ENCODE data around the gene PCP2. TPM values are rescaled to one million over a fixed set of nuclear protein-coding genes. Genes with fewer than 3 reads are reported as not detected.
A peak's percentile ranks its signal among the peaks of the same experiment; 100 is the strongest.

The PCP2 gene
- 1 to 10 TPM in 1 of 8 experiments, under 1 TPM in 2, not detected in 5; 0.16 to 1.2 (median 0.32) TPM for total RNA-seq

DNA sequence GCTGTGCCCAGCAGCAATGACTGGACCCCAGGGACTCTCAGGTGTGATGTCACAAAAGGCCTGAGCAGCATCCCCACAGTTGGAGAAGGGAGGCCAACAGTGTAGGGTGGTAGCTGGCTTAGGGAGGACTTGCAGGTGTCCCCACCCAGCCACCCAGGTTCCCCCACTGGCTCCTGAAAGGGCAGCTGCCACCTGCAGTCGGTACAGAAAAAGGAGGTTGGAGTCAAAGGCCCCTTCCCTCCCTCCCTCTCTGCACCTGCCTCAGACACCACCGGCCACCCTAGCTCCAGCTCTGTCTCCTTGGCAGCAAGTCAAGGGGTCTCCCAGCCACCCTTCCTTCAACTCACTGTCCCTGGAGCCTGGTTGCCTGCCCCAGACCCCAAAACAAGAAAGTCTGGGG, at the start of gene PCP2:
TSS of gene PCP2 (minus strand) at position 22 of the 400 bp plus-strand sequence. CDS start 262 bp downstream, outside the sequence.
- H3K4me1 ChIP-seq (replicated peaks in 1 of 2) = peaks cover 6 to 7% of the 10 kb centered on the region in 2 donors
- no peak for ATAC-seq (replicated peaks in 6 of 8)
- H3K4me3 ChIP-seq = no peak within 1 kb of the TSS
- no CpG with 5 or more reads among the region's 2 CpGs for WGBS, 10 experiments
- in situ Hi-C loops (cut with MboI; ENCODE audit: low pct_unique_long_range_greater_than_20kb in 2 of 9, low sequenced_read_pairs in 9 of 9, unreplicated experiment in 9 of 9) = no loop called here
- no peak within 1 kb of the TSS for H3K27ac ChIP-seq

DNA sequence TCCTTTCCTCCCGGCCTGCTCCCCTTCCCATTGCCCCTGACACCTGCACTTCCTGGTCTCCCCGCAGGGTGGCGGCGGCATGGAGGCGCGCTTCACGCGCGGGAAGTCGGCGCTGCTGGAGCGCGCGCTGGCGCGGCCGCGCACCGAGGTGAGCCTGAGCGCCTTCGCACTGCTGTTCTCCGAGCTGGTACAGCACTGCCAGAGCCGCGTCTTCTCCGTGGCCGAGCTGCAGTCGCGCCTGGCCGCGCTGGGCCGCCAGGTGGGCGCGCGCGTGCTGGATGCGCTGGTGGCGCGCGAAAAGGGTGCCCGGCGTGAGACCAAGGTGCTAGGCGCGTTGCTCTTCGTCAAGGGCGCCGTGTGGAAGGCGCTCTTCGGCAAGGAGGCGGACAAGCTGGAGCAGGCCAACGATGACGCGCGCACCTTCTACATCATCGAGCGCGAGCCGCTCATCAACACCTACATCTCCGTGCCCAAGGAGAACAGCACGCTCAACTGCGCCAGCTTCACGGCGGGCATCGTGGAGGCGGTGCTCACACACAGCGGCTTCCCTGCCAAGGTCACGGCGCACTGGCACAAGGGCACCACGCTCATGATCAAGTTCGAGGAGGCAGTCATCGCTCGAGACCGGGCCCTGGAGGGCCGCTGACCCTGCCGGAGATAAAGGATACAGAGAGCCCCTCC, 48.8 kb upstream of the PCP2 start:
- 92 to 100% (median 99%) methylated on average over 1 to 28 of the region's 74 CpGs; no CpG with 5 or more reads in 5 of the 10 experiments for WGBS, 10 experiments
- peaks cover 10 to 11% of the 10 kb centered on the region in 2 donors for H3K4me1 ChIP-seq (replicated peaks in 1 of 2)
- no peak for ATAC-seq (replicated peaks in 6 of 8)
- H3K27ac ChIP-seq = no peak overlapping the region
- in situ Hi-C loops (cut with MboI; ENCODE audit: low pct_unique_long_range_greater_than_20kb in 2 of 9, low sequenced_read_pairs in 9 of 9, unreplicated experiment in 9 of 9) = no loop called here
- H3K4me3 ChIP-seq = peak overlapping the region in 2 of 5 donors; percentile 95 to 97

DNA sequence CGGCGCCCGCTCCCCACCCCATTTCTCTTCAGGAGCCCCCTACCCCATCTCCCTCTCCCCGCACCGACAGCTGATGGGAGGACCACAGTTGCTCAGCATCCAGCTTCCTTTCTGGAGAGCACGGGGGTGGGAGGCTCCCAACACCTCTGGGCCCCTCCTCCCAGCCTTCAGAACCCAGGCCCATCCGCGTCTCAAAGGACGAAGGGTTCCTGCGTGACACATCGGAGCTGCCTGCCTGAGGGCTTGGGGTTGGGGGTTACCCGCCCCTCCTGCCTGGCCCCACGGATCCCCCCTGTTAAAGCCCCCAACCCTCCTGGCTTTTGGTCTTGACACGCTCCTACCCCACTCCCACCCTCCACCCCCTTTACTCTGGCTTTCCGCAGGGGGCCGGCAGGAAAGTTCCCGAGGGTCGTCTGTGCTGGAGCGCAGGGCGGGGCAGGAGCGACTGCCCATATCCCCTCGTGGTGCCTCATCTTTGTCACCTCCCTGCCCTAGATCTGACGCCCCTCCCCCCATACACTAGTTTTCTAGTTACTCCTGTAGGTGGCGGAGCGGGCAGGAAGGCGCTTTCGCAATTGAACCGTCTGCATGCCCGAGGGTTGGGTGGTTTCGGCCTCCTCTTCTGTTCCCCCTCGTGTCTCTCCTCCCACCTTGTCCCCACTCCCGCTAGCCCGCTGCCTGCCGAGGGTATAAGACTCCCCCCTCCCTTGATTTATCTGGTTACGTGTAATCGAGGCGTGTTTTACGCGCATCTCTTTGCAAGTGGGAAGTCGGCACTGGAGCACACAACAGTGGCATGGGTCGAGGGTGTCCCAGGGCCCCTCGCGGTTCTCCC, 48.0 kb upstream of the PCP2 start:
- ATAC-seq (replicated peaks in 6 of 8) = peak; percentile 27 to 68 (median 36)
- in situ Hi-C loops (cut with MboI; ENCODE audit: low pct_unique_long_range_greater_than_20kb in 2 of 9, low sequenced_read_pairs in 9 of 9, unreplicated experiment in 9 of 9) = no loop called here
- peak overlapping the region; percentile 60 to 97 (median 95) for H3K4me3 ChIP-seq
- H3K4me1 ChIP-seq (replicated peaks in 1 of 2) = peaks cover 10 to 11% of the 10 kb centered on the region in 2 donors
- 0 to 28% methylated on average over 1 to 5 of the region's 43 CpGs; no CpG with 5 or more reads in 8 of the 10 experiments for WGBS, 10 experiments
- peak overlapping the region; percentile 57 to 79 for H3K27ac ChIP-seq

DNA sequence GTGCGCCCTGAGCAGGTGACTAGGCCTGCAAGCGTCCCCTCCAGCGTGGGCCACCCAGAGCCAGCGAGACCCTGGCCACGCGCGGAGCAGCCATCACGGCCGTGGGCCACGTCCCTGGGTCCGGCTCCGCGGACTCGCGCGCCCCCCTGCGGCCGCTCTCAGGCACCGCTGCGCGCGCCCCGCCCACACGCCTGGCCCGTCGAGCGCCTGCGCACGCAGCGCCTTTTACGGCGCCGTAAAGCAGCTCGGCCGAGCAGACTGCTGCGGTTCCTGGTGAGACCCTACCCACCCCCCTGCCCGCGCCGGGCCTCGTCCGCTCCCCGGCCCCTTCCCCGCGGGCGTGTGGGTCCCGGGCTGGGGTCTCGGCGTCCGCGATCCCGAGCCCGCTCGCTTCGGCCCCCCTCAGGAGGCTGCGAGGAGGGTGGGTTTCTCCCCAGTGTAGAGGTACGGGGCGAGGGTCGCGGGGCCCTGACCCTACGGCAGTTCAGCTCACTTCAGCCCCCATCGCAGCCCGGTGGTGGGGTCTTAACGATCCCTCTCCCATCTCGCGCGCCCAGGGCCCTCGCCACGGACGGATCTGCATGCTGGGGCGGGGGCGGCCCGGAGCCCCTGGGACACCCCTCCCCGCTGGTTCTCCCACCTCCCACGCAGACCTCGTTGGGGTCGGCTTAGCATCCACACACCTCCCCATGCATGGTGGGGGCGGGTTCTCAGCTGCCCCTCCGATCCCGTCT, 47.3 kb upstream of the PCP2 start, which contains the start of gene TRAPPC5:
TSS of gene TRAPPC5 (plus strand) at position 228 of the 734 bp plus-strand sequence. CDS start 1,421 bp downstream, outside the sequence.
- H3K27ac ChIP-seq = peak within 1 kb of the TSS; percentile 57 to 79
- peak; percentile 53 to 85 (median 80) for ATAC-seq (replicated peaks in 6 of 8)
- WGBS, 10 experiments = 0% methylated on average over 3 to 7 of the region's 79 CpGs; no CpG with 5 or more reads in 7 of the 10 experiments
- peaks cover 10 to 11% of the 10 kb centered on the region in 2 donors for H3K4me1 ChIP-seq (replicated peaks in 1 of 2)
- in situ Hi-C loops (cut with MboI; ENCODE audit: low pct_unique_long_range_greater_than_20kb in 2 of 9, low sequenced_read_pairs in 9 of 9, unreplicated experiment in 9 of 9) = no loop called here
- peak within 1 kb of the TSS; percentile 60 to 97 (median 95) for H3K4me3 ChIP-seq

DNA sequence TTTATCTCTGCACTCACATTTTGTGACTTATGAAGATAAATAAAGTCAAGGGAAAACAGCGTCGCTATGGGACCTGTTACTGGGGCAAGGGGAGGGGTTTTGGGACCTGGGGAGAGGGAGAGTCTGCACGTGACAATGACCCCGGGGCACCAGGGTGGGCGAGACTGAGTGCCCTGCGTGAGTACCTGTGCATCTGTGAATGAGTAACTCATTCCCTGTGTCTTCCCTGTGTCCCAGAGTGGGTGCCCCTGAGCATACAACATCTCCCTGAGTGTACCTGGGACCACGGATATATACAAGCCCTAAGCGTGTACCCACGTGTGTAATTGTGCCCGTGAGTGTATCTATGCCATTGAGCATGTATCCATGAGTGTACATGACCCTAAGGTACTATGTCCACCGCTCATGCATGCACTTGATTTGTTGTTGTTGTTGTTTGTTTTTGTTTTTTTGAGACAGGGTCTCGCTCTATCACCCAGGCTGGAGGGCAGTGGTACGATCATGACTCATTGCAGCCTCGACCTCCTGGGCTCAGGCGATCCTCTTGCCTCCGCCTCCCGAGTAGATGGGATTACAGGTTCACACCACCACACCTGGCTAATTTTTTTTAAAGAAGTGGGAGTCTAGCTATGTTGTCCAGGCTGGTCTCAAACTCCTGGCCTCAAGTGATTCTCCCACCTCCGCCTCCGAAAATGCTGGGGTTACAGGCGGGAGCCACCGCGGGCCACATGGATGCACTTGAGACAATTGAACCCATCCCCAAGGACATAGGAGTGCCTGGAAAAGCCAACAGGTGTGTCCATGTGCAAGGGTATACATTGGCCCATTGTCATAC, 46.5 kb upstream of the PCP2 start:
- 0 to 61% (median 36%) methylated on average over 1 to 15 of the region's 22 CpGs; no CpG with 5 or more reads in 4 of the 10 experiments for WGBS, 10 experiments
- Histone ChIP-seq H3K4me1 (replicated peaks in 1 of 2) (peaks cover 10 to 11% of the 10 kb centered on the region in 2 donors), H3K4me3 (peak overlapping the region; percentile 60 to 97 (median 95)), H3K27ac (peak overlapping the region in 1 of 2 donors; percentile 31)
- peak in 1 of 8 experiments; percentile 7 for ATAC-seq (replicated peaks in 6 of 8)
- in situ Hi-C loops (cut with MboI; ENCODE audit: low pct_unique_long_range_greater_than_20kb in 2 of 9, low sequenced_read_pairs in 9 of 9, unreplicated experiment in 9 of 9) = no loop called here

DNA sequence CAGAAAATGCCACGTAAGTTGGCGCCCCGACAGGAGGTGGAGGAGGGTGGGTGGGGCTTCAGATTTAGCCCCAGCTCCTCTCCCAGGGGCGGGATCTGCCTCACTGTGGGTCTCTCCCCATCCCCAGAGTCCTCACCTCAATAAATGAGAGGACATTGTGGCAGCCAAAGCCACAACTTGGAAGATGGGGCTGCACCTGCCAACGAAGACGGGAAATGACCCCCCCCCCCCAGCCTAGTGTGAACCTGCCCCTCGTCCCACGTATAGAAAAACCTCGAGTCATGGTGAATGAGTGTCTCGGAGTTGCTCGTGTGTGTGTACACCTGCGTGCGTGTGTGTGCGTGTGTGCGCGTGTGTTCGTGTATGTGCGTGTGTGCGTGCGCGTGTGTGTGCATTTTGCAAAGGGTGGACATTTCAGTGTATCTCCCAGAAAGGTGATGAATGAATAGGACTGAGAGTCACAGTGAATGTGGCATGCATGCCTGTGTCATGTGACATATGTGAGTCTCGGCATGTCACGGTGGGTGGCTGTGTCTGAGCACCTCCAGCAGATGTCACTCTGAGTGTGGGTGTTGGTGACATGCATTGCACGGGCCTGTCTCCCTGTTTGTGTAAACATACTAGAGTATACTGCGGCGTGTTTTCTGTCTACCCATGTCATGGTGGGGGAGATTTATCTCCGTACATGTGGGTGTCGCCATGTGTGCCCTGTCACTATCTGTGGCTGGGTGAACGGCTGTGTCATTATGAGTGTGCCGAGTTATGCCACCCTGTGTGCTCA, 45.6 kb upstream of the PCP2 start:
- Histone ChIP-seq H3K27ac (no peak overlapping the region), H3K4me3 (no peak overlapping the region), H3K4me1 (replicated peaks in 1 of 2) (peaks cover 10 to 11% of the 10 kb centered on the region in 2 donors)
- in situ Hi-C loops (cut with MboI; ENCODE audit: low pct_unique_long_range_greater_than_20kb in 2 of 9, low sequenced_read_pairs in 9 of 9, unreplicated experiment in 9 of 9) = no loop called here
- WGBS, 10 experiments = 0 to 98% (median 58%) methylated on average over 1 to 22 of the region's 30 CpGs; no CpG with 5 or more reads in 2 of the 10 experiments
- ATAC-seq (replicated peaks in 6 of 8) = peak in 5 of 8 experiments; percentile 51 to 67 (median 60)

DNA sequence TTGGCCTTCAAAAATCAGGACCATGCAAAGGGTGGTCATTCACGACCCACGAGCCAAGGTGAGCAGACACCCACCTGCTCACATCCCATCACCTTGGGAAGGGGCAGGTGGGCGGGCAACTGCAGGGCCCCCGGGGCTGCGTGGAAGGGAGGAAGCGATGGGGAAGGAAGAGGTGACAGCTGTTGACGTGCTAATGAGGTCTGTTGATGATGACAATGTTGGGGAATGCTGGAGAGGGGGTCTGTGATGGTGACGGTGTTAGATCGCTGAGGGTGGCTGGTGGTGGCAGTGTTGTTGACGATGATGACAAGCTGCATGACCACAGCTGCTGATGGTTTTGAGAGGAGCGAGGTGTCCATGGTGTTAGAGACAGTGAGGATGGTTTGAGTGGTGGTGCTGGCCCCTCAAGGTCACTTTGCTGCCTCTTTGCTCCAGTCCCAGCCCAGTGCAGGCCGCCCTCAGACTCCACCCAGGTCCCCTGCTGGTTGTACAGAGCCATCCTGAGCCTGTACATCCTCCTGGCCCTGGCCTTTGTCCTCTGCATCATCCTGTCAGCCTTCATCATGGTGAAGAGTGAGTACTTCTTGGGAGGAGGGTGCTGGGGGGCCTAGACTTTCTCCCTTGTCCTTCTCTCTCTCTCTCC, 44.3 kb upstream of the PCP2 start:
- 0 to 92% (median 20%) methylated on average over 1 to 6 of the region's 12 CpGs; no CpG with 5 or more reads in 3 of the 10 experiments for WGBS, 10 experiments
- in situ Hi-C loops (cut with MboI; ENCODE audit: low pct_unique_long_range_greater_than_20kb in 2 of 9, low sequenced_read_pairs in 9 of 9, unreplicated experiment in 9 of 9) = no loop called here
- no peak overlapping the region for H3K27ac ChIP-seq
- no peak for ATAC-seq (replicated peaks in 6 of 8)
- H3K4me1 ChIP-seq (replicated peaks in 1 of 2) = peaks cover 10 to 11% of the 10 kb centered on the region in 2 donors
- no peak overlapping the region for H3K4me3 ChIP-seq

DNA sequence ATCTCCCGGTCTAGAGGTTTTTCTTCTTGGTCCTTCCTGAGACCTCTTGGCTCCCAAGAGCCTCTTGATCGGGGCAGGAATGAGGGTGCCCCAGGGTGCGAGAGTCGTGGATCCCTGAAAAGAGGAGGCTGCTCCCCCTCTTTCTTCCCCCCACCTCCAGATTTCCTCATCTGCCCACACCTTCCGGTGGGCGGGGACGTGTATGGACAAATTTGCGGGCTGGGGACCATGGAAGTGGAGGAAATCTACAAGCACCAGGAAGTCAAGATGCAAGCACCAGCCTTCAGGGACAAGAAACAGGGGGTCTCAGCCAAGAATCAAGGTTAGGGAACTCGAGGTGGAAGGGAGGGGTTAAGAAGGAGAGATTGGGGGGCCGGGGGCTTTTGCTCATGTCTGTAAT, 43.3 kb upstream of the PCP2 start, which contains the start of gene MCEMP1:
TSS of gene MCEMP1 (plus strand) at position 237 of the 400 bp plus-strand sequence. CDS start at position 268, 31 bp downstream.
- WGBS, 10 experiments = 10 to 70% (median 42%) methylated on average over 2 to 4 of the region's 10 CpGs; no CpG with 5 or more reads in 7 of the 10 experiments
- no peak within 1 kb of the TSS for H3K27ac ChIP-seq
- H3K4me1 ChIP-seq (replicated peaks in 1 of 2) = peaks cover 8% of the 10 kb centered on the region in 2 donors
- in situ Hi-C loops (cut with MboI; ENCODE audit: low pct_unique_long_range_greater_than_20kb in 2 of 9, low sequenced_read_pairs in 9 of 9, unreplicated experiment in 9 of 9) = no loop called here
- no peak for ATAC-seq (replicated peaks in 6 of 8)
- H3K4me3 ChIP-seq = no peak within 1 kb of the TSS

DNA sequence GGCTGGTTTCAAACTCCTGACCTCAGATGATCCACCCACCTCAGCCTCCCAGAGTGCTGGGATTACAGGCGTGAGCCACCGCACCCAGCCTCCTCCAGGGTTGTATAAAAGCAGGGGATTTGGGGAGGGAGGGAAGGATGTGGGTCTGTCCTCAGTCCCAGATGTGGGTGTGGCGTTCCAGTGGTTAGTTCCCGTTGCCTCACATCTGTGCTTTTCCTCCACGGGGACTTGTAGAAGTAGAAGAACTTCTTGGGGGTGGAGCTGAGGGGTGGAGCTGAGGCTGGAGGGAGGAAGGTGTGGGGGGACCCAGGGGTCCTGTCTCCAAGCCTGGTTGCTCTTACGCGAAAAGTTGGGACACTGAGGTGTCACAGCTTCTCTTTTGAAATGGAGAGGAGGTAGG, 42.9 kb upstream of the PCP2 start:
- Histone ChIP-seq H3K27ac (no peak overlapping the region), H3K4me1 (replicated peaks in 1 of 2) (peaks cover 7% of the 10 kb centered on the region in 2 donors), H3K4me3 (no peak overlapping the region)
- in situ Hi-C loops (cut with MboI; ENCODE audit: low pct_unique_long_range_greater_than_20kb in 2 of 9, low sequenced_read_pairs in 9 of 9, unreplicated experiment in 9 of 9) = no loop called here
- 38 to 100% methylated on average over 2 of the region's 7 CpGs; no CpG with 5 or more reads in 8 of the 10 experiments for WGBS, 10 experiments
- no peak for ATAC-seq (replicated peaks in 6 of 8)

DNA sequence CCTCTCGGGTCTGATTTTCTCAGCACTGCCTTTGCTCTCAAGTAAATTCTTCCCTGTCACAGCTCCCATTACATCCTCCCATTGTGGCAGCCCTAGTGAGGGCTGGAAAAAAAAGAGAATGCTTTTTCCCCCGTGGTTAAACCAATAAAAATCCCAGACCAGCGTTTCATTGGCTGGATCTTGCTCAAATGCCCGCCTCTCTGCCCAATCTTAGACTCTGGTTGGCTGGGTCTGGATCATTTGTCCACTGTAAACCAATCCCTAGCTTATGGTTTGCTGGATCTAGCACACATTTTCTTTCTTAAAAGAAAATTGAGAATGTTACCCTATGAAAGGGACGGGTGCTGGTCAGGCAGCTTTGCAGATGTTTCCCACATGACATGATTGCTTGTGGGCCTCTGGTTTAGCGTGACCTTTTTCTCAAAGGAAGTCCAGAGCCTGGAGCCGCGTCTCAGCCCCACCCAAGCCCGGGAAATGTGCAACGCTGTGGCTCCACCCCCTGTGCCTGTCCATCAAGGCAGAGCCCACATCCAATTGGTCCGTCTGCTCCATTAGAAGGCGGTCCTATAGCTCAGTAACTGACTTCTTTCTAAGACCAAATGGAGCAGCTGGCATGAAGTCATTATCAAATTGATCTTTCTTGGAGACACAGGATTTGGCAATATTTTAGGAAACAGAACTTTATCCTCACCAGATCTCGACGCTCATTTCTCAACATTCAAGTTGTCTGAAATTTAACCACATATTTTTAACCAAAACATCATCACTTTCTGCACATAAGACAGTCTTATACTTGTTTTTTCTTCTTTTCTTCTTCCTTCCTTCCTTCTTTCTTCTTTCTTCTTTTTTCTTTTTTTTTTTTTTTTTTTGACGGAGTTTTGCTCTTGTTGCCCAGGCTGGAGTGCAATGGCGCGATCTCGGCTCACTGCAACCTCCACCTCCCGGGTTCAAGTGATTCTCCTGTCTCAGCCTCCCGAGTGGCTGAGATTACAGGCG, 40.8 kb upstream of the PCP2 start:
- peaks cover 4 to 7% of the 10 kb centered on the region in 2 donors for H3K4me1 ChIP-seq (replicated peaks in 1 of 2)
- 11 to 91% (median 31%) methylated on average over 4 to 19 of the region's 21 CpGs for WGBS, 10 experiments
- peak; percentile 59 to 98 (median 70) for ATAC-seq (replicated peaks in 6 of 8)
- H3K4me3 ChIP-seq = no peak overlapping the region
- in situ Hi-C loops (cut with MboI; ENCODE audit: low pct_unique_long_range_greater_than_20kb in 2 of 9, low sequenced_read_pairs in 9 of 9, unreplicated experiment in 9 of 9) = loop anchor here in 1 of 9 experiments (25.0 kb wide), 1 partner anchor 112 kb away; no protein-coding TSS in a partner anchor
- no peak overlapping the region for H3K27ac ChIP-seq

Measured in motor neuron (in vitro differentiated cells).